ENCODE results near the gene DNAJA1.

DNAJA1 gene

GRCh38 chr9:33019797-33020196 is 5.3 kb upstream of the DNAJA1 start:
- DNase-seq (ENCODE audit: low read depth): no peak
- TF ChIP-seq CTCF (IDR thresholded peaks at IDR 0.05; ENCODE audit: control insufficient read depth, extremely low read depth, insufficient read depth): no peak
- no peak overlapping the region for H3K4me3 ChIP-seq (ENCODE audit: low read depth, low read length)

- H3K4me3 ChIP-seq (ENCODE audit: low read depth, low read length): no peak overlapping the region
- no peak for TF ChIP-seq CTCF (IDR thresholded peaks at IDR 0.05; ENCODE audit: control insufficient read depth, extremely low read depth, insufficient read depth)
- no peak for DNase-seq (ENCODE audit: low read depth)
Observed at GRCh38 chr9:33022303-33022702, 2.8 kb upstream of the DNAJA1 start.

GRCh38 chr9:33022755-33023154 is 2.3 kb upstream of the DNAJA1 start:
- no peak for DNase-seq (ENCODE audit: low read depth)
- H3K4me3 ChIP-seq (ENCODE audit: low read depth, low read length): no peak overlapping the region
- no peak for TF ChIP-seq CTCF (IDR thresholded peaks at IDR 0.05; ENCODE audit: control insufficient read depth, extremely low read depth, insufficient read depth)

GRCh38 chr9:33023661-33024060 is 1.4 kb upstream of the DNAJA1 start:
- no peak for DNase-seq (ENCODE audit: low read depth)
- no peak for TF ChIP-seq CTCF (IDR thresholded peaks at IDR 0.05; ENCODE audit: control insufficient read depth, extremely low read depth, insufficient read depth)
- H3K4me3 ChIP-seq (ENCODE audit: low read depth, low read length): peak overlapping the region; percentile 99

GRCh38 chr9:33024126-33024965 is 727 bp upstream of the DNAJA1 start:
- H3K4me3 ChIP-seq (ENCODE audit: low read depth, low read length): peak overlapping the region; percentile 99
- TF ChIP-seq CTCF (IDR thresholded peaks at IDR 0.05; ENCODE audit: control insufficient read depth, extremely low read depth, insufficient read depth): no peak
- no peak for DNase-seq (ENCODE audit: low read depth)

- TF ChIP-seq CTCF (IDR thresholded peaks at IDR 0.05; ENCODE audit: control insufficient read depth, extremely low read depth, insufficient read depth): no peak
- peak overlapping the region; percentile 99 for H3K4me3 ChIP-seq (ENCODE audit: low read depth, low read length)
- DNase-seq (ENCODE audit: low read depth): no peak
Observed at GRCh38 chr9:33025572-33026342, 684 bp downstream of the DNAJA1 start.
